ENCODE data around the gene C3orf70. TPM values are rescaled to one million over a fixed set of nuclear protein-coding genes. Genes with fewer than 3 reads are reported as not detected.

The C3orf70 gene
- total RNA-seq, 1 donor from 2014 or later, result 0.10 TPM

Other genes starting within 250 kb of the C3orf70 start
- gene EHHADH, start 101.0 kb upstream of the C3orf70 start, total RNA-seq, result 1.4 and 1.8 TPM in 2 replicates
- 12.2 and 12.5 TPM in 2 replicates for gene MAP3K13, start 210.1 kb upstream of the C3orf70 start, total RNA-seq